Inflammatory macrophage treated with lipopolysaccharide for 1 hour (primary cell): ENCODE measurements around the gene PDE1C.

Source experiments
- DNase-seq, 2 donors: peaks; one replicate each; pipeline ENCODE4 v3.0.0-alpha.2; 2020 to 2022

The PDE1C gene

GRCh38 chr7:32074787-32075585 is 4.8 kb upstream of the PDE1C start:
- DNase-seq = no peak

DNA sequence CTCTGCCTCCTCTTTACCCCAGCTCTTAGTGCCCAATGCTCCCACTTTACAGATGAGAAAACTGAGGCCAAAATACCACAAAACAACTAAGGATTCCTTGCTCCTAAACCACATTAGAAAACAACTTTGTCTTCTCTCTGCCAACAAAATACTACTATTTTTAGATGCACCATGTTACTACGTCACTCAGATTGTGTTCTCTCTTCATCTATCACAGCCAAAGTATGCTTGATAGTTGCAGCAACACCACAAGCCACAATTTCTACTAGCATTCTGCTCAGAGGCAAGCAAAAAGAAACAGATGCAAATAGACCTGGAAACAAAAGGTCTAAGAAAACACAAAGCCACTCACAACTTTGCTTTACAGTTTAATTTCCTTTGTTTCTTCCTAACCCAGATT is 3.3 kb upstream of the PDE1C start:
- DNase-seq = no peak

DNA sequence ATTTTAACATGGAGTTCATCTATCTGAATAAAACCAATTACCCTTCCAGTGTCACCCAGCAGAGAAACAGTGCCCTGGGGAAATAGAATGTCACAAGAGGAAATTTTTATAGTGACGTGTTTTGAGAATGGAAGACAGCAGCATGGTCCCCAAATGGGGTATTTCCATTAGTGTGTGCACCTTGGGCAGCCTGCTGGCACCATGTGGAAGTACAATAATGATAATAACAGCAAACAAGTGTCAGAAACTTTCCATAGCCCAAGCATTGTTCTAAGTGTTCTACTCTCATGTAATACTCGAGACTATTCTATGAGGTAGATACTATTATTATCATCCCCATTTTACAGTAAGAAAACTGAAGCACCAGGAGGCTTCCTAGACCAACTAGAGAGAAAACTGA is 2.2 kb upstream of the PDE1C start:
- DNase-seq = no peak

GRCh38 chr7:32071466-32072091 is 1.4 kb upstream of the PDE1C start:
- DNase-seq = no peak

DNA sequence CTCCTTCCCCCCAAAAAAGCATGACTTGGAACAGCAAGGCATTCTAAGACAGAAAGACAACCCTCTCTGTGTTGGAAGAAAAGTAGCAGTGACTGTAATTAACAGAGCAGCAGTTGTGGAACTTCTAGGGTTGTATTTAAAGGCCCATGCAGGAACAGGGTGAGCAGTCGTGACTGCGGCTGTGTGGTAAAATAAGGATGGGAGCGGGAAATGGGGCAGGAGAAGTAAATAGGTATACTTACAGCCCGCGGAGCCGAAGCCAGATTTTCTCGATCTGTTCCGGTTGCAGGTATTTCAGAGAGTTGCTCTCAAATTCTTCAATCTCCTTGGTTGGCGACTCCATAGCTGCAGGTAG is 179 bp downstream of the PDE1C start:
- no peak for DNase-seq

GRCh38 chr7:32069116-32069650 is 1.0 kb downstream of the PDE1C start:
- DNase-seq = no peak

- no peak for DNase-seq
These were observed 1.7 kb downstream of the PDE1C start for GRCh38 chr7:32068411-32069101.

DNA sequence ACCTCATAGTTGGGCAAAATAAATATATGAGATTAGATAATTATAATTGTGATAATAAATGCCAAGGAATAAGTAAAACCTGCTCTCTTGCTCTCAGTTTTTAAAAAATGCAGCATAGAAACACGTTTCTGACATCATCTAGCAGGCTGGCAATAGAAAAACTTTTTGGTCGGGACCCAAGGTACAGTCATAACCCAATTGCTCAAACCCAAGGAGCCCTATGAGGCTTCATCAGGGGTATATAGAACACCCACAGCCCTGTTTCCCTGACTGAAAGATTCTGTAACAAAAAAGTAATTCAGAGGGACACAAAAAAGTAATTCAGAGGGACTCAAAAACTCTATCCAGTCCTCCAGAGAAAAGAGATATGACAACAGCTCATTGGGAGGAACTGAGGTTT is 3.8 kb downstream of the PDE1C start:
- DNase-seq = no peak

DNA sequence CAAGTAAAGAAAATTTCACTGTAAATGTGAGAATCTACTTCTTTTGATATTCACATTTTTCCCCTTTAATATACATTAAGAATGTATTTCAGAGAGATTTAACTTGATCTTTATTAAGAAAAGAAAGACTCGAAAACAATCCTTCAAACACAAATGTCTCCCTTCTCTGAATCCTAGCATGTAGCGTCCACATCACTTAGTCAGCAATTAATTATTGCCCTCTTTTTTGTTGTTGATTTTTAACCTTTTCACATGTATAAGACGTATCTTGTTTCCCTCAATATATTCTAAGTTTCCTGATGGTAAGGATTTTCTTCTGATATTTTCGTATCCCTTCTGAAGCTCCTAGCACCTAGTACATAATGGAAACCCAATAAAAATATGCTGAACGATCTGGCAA is 6.6 kb downstream of the PDE1C start:
- no peak for DNase-seq

- DNase-seq = peak; percentile 20 to 73
These were observed 8.1 kb downstream of the PDE1C start for GRCh38 chr7:32062150-32062549.

DNA sequence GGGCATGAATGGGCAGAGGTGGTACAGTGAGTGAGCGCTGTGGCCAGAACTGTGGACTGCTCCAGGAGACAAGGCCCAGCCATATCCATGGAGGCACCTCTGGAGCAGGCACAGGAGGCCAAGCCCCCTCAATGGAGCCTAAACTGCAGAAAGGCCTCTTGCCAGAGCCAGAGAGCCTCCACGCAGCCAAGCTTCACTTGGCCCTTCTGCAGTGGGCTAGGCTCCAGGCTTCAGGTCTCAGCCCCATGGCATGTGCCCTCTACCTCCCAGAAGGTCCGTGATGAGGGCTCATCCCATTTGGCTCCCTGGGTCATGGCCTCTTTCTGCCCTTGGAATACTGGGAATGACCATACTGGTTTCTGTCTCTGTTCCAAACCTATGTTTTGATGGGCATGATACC is 8.9 kb downstream of the PDE1C start:
- no peak for DNase-seq

- no peak for DNase-seq
These were observed 10.8 kb downstream of the PDE1C start for GRCh38 chr7:32059289-32060011.

- no peak for DNase-seq
These were observed 12.2 kb downstream of the PDE1C start for GRCh38 chr7:32058002-32058401.

DNA sequence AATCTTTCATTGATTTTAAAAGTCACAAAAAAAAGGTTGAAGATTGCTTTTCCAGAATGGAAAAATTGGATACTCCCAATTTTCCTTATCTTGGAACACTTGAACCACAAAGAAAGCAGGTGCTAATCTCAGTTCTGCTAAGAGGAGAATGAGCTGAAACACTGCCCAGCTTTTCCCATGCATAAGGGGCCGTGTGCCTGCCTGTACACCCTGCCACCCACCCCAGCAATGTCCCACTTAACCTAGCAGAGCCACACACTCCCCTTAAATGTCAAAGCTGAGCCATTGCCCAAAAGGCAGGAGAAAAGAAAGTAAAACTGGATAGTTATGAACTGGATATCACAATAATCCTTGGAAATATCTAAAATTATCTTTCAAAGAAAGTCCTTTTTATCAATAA is 13.4 kb downstream of the PDE1C start:
- no peak for DNase-seq

GRCh38 chr7:32053204-32053603 is 17.0 kb downstream of the PDE1C start:
- DNase-seq = no peak

GRCh38 chr7:32051128-32051527 is 19.1 kb downstream of the PDE1C start:
- no peak for DNase-seq

DNA sequence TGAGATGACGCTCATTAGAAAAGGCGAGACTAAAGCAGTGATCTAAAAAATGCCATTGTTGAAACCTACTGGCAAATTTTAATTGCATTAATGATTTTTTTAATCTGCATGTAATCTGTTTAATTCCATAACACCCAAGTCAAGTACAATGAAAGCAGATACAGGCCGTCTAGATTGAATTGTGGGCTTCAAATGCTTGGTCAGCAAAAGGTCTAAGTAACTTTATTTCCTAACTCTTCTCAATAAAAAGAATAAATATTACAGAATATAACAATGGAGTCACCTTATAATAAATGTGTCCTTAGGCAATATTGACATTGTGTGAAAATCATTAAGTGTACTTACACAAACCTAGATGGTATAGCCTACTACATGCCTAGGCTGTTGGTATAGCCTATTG is 20.6 kb downstream of the PDE1C start:
- no peak for DNase-seq

GRCh38 chr7:32048970-32049491 is 21.2 kb downstream of the PDE1C start:
- no peak for DNase-seq

DNA sequence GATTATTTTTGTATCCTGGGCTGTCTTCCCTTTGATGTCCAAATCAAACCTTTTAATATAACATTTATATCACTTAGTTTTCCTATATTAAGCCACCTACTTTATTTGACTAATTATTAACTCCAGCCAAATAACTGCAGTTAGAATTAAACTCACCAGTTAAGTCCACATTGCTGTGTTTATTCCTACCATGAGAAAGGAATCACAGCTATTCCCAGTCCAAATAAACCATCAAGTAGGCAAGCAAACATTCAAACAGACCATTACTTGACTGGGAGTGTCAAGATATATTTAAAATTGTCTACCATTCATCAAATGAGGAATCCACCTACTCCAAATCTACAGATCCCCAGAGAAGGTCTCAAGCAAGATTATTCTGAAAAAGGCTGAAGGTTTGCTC is 22.4 kb downstream of the PDE1C start:
- no peak for DNase-seq

- no peak for DNase-seq
These were observed 23.1 kb downstream of the PDE1C start for GRCh38 chr7:32047075-32047474.

DNA sequence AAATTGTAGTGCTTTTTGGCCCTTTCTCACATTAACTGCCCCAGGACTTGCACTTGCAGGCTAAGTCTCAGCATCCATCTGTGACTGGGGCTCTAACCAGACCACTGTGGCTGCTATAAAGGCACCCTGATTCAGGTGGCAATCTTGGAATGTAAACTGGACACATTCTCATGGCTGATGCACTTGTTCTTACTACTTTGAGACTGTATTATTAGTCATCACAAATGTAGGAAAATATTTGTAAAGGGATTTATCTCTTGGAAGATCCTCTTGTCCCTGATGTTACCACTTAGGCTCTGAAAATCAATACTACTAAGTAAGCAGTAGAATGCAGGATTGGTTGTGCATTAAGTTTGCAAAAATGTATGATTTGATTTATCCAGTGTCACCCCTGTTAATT is 25.0 kb downstream of the PDE1C start:
- no peak for DNase-seq

DNA sequence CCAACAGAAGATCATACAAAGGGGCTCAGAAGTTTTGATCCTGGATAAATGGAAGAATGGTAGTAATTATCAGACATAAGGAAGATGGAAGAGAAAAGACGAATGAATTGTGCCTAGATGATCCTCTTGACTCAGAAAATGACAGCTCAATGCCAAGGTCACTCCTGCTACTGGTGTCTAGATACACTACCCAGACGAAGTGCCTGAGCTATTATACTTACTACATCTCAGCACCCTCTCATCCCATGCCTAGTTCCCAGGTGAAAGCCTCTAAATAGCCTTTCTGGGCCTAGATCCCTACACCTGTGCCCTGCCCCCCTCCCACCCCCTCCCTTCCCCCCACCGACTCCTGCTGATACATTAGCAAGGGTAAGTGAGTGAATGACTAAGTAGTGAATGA is 25.5 kb downstream of the PDE1C start:
- DNase-seq = no peak

- peak in 1 of 2 donors; percentile 13 for DNase-seq
These were observed 26.5 kb downstream of the PDE1C start for GRCh38 chr7:32043688-32044087.
